ENCODE results near the gene ZNF362. TPM values are rescaled to one million over a fixed set of nuclear protein-coding genes. Genes with fewer than 3 reads are reported as not detected.

The ZNF362 gene
- total RNA-seq, 1 donor from 2014 or later = 10.9 TPM

- Mint-ChIP-seq H3K9me3 (no peaks in the 10 kb centered on the region), H3K4me3 (no peak overlapping the region), H3K4me1 (no peaks in the 10 kb centered on the region), H3K27ac (no peak overlapping the region), H3K36me3 (peaks cover 32% of the 10 kb centered on the region), H3K27me3 (ENCODE audit: insufficient read depth, low read depth) (peaks cover 6% of the 10 kb centered on the region)
- Histone ChIP-seq H3K4me2 (no peak overlapping the region), H4K20me1 (ENCODE audit: low read depth) (no peaks in the 10 kb centered on the region), H3K9me3 (ENCODE audit: low read depth) (no peaks in the 10 kb centered on the region), H3K79me2 (ENCODE audit: low read depth) (no peaks in the 10 kb centered on the region), H3K4me1 (no peaks in the 10 kb centered on the region), H3K27me3 (no peaks in the 10 kb centered on the region), H3F3A (ENCODE audit: low read depth) (no peaks in the 10 kb centered on the region), H3K36me3 (peaks cover 8% of the 10 kb centered on the region), H3K27ac (no peak overlapping the region), H2AFZ (replicated peaks) (no peak overlapping the region), H3K4me3 (no peak overlapping the region), H3K9ac (no peak overlapping the region)
- no peak for DNase-seq (ENCODE audit: low spot score)
- TF ChIP-seq CTCF (IDR thresholded peaks at IDR 0.05) (no peak), EZH2phosphoT487 (IDR thresholded peaks at IDR 0.05) (no peak), EZH2 (IDR thresholded peaks at IDR 0.05) (no peak)
These were observed 25.4 kb downstream of the ZNF362 start for GRCh38 chr1:33281554-33282303.

- Mint-ChIP-seq H3K36me3 (peaks cover 30% of the 10 kb centered on the region), H3K27ac (no peak overlapping the region), H3K4me1 (no peaks in the 10 kb centered on the region)
These were observed 26.5 kb downstream of the ZNF362 start for GRCh38 chr1:33282791-33283190.

GRCh38 chr1:33284049-33284448, 27.8 kb downstream of the ZNF362 start:
- Histone ChIP-seq H3K36me3 (peaks cover 3% of the 10 kb centered on the region), H3K4me2 (no peak overlapping the region), H3K4me3 (no peak overlapping the region), H3F3A (ENCODE audit: low read depth) (no peaks in the 10 kb centered on the region), H3K27me3 (no peaks in the 10 kb centered on the region), H3K79me2 (ENCODE audit: low read depth) (no peaks in the 10 kb centered on the region), H3K9me3 (ENCODE audit: low read depth) (no peaks in the 10 kb centered on the region), H2AFZ (replicated peaks) (no peak overlapping the region), H3K4me1 (no peaks in the 10 kb centered on the region), H3K27ac (no peak overlapping the region), H4K20me1 (ENCODE audit: low read depth) (no peaks in the 10 kb centered on the region), H3K9ac (no peak overlapping the region)
- TF ChIP-seq EZH2phosphoT487 (IDR thresholded peaks at IDR 0.05) (no peak), EZH2 (IDR thresholded peaks at IDR 0.05) (no peak), CTCF (IDR thresholded peaks at IDR 0.05) (no peak)
- no peak for DNase-seq (ENCODE audit: low spot score)
- Mint-ChIP-seq H3K9me3 (peaks cover 2% of the 10 kb centered on the region), H3K4me3 (no peak overlapping the region), H3K27ac (no peak overlapping the region), H3K36me3 (peaks cover 37% of the 10 kb centered on the region), H3K27me3 (ENCODE audit: insufficient read depth, low read depth) (peaks cover 8% of the 10 kb centered on the region), H3K4me1 (no peaks in the 10 kb centered on the region)

More at GRCh38 chr1:33282791-33283190, 26.5 kb downstream of the ZNF362 start:
- H3K36me3 ChIP-seq = peaks cover 10% of the 10 kb centered on the region
- no peak overlapping the region for H3K9ac ChIP-seq
- H4K20me1 ChIP-seq (ENCODE audit: low read depth) = no peaks in the 10 kb centered on the region
- DNase-seq (ENCODE audit: low spot score) = no peak
- H3K9me3 ChIP-seq (ENCODE audit: low read depth) = no peaks in the 10 kb centered on the region
- no peaks in the 10 kb centered on the region for H3K9me3 Mint-ChIP-seq
- no peak overlapping the region for H3K4me3 Mint-ChIP-seq
- H3K4me1 ChIP-seq = no peaks in the 10 kb centered on the region
- no peak for TF ChIP-seq EZH2 (IDR thresholded peaks at IDR 0.05)
- TF ChIP-seq EZH2phosphoT487 (IDR thresholded peaks at IDR 0.05) = no peak
- TF ChIP-seq CTCF (IDR thresholded peaks at IDR 0.05) = no peak
- H3K27me3 ChIP-seq = no peaks in the 10 kb centered on the region
- H3F3A ChIP-seq (ENCODE audit: low read depth) = no peaks in the 10 kb centered on the region
- H3K27me3 Mint-ChIP-seq (ENCODE audit: insufficient read depth, low read depth) = peaks cover 4% of the 10 kb centered on the region
- no peak overlapping the region for H2AFZ ChIP-seq (replicated peaks)
- no peaks in the 10 kb centered on the region for H3K79me2 ChIP-seq (ENCODE audit: low read depth)
- H3K4me2 ChIP-seq = no peak overlapping the region
- no peak overlapping the region for H3K4me3 ChIP-seq
- no peak overlapping the region for H3K27ac ChIP-seq

Measured in neural progenitor cell (in vitro differentiated cells).